BJ (cell line): ENCODE measurements around the gene EPB41L4B. TPM values are rescaled to one million over a fixed set of nuclear protein-coding genes. Genes with fewer than 3 reads are reported as not detected.
"Not testable (repeated sequence)": the region's sequence is repeated elsewhere in the genome, so short reads cannot be mapped to it uniquely, and the experiment has no call there.

ENCODE experiments used
- CTCF ChIA-PET: fragments of 350-600 bp; formaldehyde crosslinking; extraction: SDS; loops from one replicate; lab custom pipeline; 2021; ENCODE audit warnings: antibody characterized with exemption, inconsistent platforms; lab: Yijun Ruan, JAX
- POLR2A ChIA-PET: fragments of 300-600 bp; sonication (Branson Sonifier 250); formaldehyde crosslinking; extraction: SDS; loops from one replicate; lab custom pipeline; 2021; ENCODE audit warnings: antibody characterized with exemption; lab: Charles Lee
- DNase-seq: peaks from one replicate; pipeline ENCODE4 v3.0.0-alpha.2; 2011; ENCODE audit warnings: low read depth
- H3K27me3 ChIP-seq: 2 replicates; pipeline ENCODE4 v1.6.0; 2011; ENCODE audit warnings: low read length; ENCODE audit not compliant: control insufficient read depth, insufficient read depth
- H3K36me3 ChIP-seq: 2 replicates; pipeline ENCODE4 v1.5.1; 2011; ENCODE audit warnings: low read length; ENCODE audit not compliant: control insufficient read depth, insufficient read depth
- H3K4me3 ChIP-seq: 2 replicates; pipeline ENCODE4 v1.5.1; 2011; ENCODE audit warnings: low read depth, mild to moderate bottlenecking, control low read depth, low read length
- CTCF ChIP-seq: IDR thresholded peaks from 2 replicates; pipeline ENCODE4 v1.5.1; 2011; ENCODE audit warnings: low read depth, mild to moderate bottlenecking, control low read depth, inconsistent platforms, low read length, moderate library complexity; ENCODE audit not compliant: insufficient read depth
- polyA plus RNA-seq: library from polyadenylated mRNA; depleted of rRNA; stranded (reverse); fragments of >200 nt; gene quantifications from 2 replicates; pipeline ENCODE4 v1.2.3, GENCODE V29; 2011

Gene EPB41L4B
- polyA plus RNA-seq, 1 experiment, result 0.21 TPM

DNA sequence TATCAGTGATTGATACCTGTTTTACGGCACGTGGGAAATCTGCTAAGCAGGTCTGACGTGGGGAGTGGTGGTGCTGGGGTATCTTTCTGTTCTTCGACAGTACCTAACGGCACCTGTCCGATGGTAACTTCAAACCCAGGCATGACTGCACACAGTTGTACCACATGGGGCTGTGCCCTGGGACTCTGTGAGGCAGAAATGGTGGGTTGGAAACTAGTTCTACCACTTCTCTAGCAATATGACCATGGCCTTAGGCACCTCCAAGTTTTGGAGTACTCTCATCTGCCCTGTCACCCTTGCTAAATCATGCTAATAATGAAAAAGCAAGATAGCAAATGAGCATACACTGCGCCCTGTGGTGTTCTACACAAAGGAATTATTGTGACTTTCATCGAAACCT is 30.9 kb downstream of the EPB41L4B start:
- Histone ChIP-seq H3K27me3 (peaks cover 1% of the 10 kb centered on the region), H3K4me3 (no peak overlapping the region), H3K36me3 (no peaks in the 10 kb centered on the region)
- CTCF ChIA-PET, result no interaction called here
- DNase-seq, result no peak
- POLR2A ChIA-PET, result no interaction called here
- TF ChIP-seq CTCF, result no peak

- no peak overlapping the region for H3K4me3 ChIP-seq
- H3K27me3 ChIP-seq, result peaks cover 1% of the 10 kb centered on the region
- no peaks in the 10 kb centered on the region for H3K36me3 ChIP-seq
- no peak for DNase-seq
- ChIA-PET POLR2A (no interaction called here), CTCF (interaction anchor here (0.6 kb wide), 1 partner anchor 769 kb away, joined by 4 read pairs; no protein-coding TSS in a partner anchor)
- no peak for TF ChIP-seq CTCF
These were observed 31.7 kb downstream of the EPB41L4B start for GRCh38 chr9:109289186-109289585.

DNA sequence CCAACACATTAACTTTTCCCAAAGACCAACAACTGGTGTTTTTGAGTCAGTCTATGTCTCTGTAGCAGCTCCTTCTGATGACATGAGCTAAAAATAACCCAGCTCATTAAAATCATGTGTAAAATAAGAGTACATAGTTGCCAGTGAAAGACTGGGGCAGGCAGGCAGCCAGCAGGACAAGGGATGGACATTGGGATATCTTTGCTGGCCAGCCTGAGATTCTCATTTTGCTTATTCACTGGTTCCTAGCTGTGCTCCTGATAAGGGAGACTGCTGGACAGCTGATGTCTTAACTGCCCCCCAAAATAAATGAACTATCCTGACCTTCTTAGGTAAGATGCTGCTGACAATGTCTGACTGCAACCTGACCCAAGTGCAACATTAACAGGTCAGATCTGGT is 33.9 kb downstream of the EPB41L4B start:
- ChIA-PET POLR2A (interaction anchor here (0.6 kb wide), 2 partner anchors 82 to 290 kb away, joined by 3 to 5 read pairs; no protein-coding TSS in a partner anchor), CTCF (interaction anchor here (0.6 to 1.4 kb wide), 3 partner anchors 8 to 26 kb away, joined by 3 to 4 read pairs (median 3); no protein-coding TSS in a partner anchor)
- no peaks in the 10 kb centered on the region for H3K27me3 ChIP-seq
- H3K36me3 ChIP-seq, result no peaks in the 10 kb centered on the region
- peak; percentile 3 for DNase-seq
- TF ChIP-seq CTCF, result no peak
- H3K4me3 ChIP-seq, result no peak overlapping the region

DNA sequence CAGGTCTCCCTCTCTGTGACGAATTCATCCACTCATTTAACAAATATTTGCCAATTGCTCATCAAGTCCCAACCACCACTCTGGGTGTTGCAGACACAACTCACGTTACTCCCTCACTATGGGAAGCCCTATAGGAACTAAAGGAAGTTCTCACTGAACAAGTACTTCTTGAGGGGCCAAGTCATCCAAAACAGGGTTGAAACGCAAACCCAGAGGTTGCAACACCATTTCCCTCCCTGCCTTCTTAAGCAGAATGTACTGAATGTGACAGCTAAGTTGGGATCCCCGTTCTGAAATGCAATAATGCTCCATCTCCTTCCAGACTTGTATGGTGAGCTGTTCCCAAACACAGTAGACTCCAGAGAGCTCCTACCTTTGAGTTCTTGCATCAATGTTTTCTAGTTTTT is 34.3 kb downstream of the EPB41L4B start:
- peak; percentile 3 for DNase-seq

DNA sequence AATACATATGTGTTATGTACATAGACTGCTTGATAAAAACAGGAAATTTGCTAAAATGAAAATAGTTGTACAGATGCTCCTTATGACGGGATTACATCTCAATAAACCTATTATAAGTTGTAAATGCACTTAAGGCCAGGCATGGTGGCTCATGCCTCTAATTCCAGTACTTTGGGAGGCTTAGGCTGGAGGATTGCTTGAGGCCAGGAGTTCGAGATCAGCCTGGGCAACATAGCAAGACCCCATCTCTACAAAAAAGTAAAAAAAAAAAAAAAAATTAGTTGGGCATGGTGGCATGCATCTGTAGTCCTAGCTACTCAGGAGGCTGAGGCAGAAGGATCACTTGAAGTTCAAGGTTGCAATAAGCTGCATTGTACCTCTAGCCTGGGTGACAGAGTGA is 37.2 kb downstream of the EPB41L4B start:
- POLR2A ChIA-PET, DNase-seq, H3K4me3 ChIP-seq, H3K36me3 ChIP-seq, H3K27me3 ChIP-seq, CTCF ChIA-PET: not testable (repeated sequence)

More for the DNA sequence above, 34.3 kb downstream of the EPB41L4B start:
- no peaks in the 10 kb centered on the region for H3K36me3 ChIP-seq
- no peak overlapping the region for H3K4me3 ChIP-seq
- CTCF ChIA-PET, result interaction anchor here (1.0 to 1.4 kb wide), 2 partner anchors 11 to 26 kb away, joined by 3 to 4 read pairs; no protein-coding TSS in a partner anchor
- no peaks in the 10 kb centered on the region for H3K27me3 ChIP-seq
- TF ChIP-seq CTCF, result no peak
- POLR2A ChIA-PET, result no interaction called here

DNA sequence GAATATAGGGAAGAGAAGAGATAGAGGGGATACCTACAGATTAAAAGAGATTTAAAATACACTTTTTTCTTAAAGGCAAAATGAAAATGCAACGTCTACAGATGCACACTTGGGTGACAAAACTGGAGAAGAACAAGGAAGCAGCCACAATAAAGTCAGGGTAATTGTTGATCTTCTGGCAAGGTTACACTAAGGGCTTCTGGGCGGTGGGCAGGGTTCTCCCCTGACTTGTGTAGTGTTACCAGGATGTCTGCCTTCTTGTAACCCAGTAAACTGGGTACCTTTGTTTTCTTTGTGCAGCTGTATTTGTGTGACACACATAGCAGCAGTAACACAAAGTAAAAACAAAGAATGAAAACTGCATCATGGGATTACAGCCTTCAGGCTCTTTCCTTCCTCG is 37.8 kb downstream of the EPB41L4B start:
- CTCF ChIA-PET, result no interaction called here
- no peak overlapping the region for H3K4me3 ChIP-seq
- no peaks in the 10 kb centered on the region for H3K36me3 ChIP-seq
- no peak for TF ChIP-seq CTCF
- H3K27me3 ChIP-seq, result no peaks in the 10 kb centered on the region
- POLR2A ChIA-PET, result no interaction called here
- no peak for DNase-seq
